GM19025 (cell line): Measurements from ENCODE around the gene TMEM178B.
"Not testable (repeated sequence)": the region's sequence is repeated elsewhere in the genome, so short reads cannot be mapped to it uniquely, and the experiment has no call there.

Experiments
- ATAC-seq: cut with Tn5 transposase; IDR thresholded peaks from one replicate; pipeline ENCODE4 v1.9.1; 2021; ENCODE audit warnings: mild to moderate bottlenecking, low read depth, moderate library complexity; ENCODE audit not compliant: unreplicated experiment

The TMEM178B gene

DNA sequence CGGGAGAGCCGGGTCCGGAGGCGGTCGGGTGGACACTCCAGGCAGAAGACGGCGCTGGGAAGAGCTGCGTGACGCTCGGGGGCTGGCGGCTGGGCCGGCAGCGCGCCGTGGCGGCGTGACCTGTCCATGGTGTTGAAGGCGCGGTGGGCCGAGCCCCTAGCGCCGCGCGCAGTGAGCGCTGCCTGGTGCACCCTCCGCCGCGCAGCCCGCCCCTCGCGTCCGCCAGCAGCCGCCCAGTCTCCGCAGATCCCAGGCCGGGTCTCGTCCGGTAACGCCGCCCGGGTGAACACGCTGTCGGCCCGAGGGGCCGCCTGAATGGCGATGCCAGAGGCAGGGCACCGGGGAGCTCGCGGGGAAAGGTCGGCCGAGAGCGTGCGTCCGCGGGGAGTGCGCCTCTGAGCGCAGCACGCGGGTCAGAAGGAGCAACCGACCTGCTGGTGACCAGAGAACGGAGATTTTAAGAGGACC, 657 bp upstream of the TMEM178B start:
- no peak for ATAC-seq

DNA sequence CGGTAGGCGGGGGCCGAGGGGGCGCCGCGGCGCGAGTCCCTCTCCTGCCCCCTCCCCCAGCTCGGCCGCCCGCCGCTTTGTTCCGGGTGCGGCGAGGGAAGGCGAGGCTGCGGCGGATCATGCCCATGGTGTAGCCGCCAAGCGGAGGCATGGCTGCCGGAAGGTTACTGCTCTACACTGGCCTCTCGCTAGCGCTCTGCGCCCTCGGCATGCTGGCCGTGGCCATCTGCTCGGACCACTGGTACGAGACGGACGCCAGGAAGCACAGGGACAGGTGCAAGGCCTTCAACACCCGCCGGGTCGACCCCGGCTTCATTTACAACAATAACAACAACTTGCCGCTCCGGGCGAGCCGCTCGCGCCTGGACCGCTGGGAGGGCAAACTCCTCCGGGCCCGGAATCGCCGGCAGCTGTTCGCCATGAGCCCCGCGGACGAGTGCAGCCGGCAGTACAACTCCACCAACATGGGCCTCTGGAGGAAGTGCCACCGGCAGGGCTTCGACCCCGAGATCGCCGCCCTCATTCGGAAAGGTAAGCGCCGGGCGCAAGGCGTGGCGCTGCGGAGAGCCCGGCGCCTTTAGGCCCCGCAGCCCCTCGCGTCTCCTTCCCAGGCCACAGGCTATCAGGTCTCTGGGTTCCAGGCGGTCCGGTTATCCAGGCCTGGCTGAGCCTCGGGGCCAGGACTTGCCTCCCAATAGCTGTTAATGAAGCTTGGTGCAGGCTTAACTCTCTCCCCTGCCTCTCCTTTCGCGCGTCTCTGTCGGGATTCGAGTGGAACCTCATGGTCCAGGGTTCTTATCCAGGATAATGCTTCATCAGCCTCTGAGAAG, 513 bp downstream of the TMEM178B start:
- ATAC-seq = no peak

DNA sequence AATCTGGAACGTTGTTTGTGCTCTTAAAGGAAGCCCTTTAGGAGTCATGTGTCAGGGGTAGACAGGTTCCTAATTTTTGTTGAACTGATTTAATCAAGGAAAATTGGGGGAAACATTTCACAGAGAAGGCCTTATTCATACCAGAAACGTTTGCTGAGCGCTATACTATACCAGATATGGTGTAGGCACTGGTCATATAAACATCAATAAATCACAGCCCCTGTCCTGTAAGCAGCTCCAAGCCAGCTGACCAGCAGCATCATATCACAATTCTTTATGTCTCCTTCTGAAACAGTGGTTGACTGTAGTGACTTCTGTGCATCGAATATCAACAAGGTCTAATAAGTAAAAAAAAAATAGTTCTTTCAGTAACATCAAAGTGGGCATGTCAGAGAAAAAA, 1.1 kb downstream of the TMEM178B start:
- ATAC-seq = no peak

DNA sequence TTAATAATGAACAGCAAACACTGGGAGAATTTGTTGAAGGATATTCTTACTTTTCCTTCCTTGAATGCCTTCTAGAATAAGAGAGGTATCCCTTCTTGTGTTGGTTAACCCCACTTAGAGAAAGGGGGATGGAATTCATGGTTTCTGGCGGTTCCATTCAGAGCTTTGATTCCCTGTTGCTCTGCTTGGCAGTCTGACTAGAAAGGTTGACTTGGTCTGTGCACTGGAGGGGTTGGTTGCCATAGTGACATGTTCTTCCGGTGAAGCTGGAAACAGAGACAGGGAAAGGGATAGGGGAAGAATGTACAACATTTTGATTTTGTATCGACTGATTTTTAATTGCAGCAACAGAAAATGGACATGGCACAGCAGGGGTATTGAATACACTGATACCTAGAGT, 2.5 kb downstream of the TMEM178B start:
- no peak for ATAC-seq

DNA sequence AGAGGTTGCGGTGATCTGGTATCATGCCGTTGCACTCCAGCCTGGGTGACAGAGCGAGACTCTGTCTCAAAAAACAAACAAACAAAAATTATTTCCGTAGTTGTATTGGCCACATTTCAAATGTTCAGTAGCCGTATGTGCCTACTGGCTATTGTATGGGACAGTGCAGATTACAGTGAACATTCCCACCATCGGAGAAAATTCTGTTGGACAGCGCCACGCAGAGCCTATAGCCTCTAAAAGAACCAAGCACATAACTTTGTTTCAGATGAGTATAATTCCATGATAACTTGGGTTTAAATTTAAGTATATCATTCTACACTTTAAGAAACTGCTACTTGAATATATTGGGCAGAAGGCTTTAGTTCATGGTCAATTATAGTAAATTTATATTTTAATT, 5.4 kb downstream of the TMEM178B start:
- no peak for ATAC-seq

- not testable (repeated sequence) for ATAC-seq
Observed at GRCh38 chr7:141089490-141089889, 15.6 kb downstream of the TMEM178B start.

GRCh38 chr7:141094336-141095070, 20.6 kb downstream of the TMEM178B start:
- ATAC-seq = no peak

DNA sequence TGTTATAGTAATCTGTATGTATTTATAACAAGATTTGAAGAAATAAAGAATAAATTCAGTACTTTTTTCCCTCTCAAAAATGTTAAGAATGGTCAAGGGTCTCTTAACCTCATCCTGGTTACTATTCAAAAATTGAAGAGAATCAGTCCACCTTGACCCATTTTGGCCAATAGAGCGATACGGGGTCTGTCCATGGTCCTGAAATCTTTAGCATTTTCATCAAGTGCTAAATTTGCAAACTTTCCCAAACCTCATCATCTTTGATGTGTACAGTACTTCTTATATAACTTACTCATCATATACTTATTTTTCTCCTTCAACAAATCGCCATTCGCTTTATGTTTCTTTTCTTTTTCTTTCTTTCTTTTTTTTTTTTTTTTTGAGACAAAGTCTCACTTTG, 23.6 kb downstream of the TMEM178B start:
- no peak for ATAC-seq

DNA sequence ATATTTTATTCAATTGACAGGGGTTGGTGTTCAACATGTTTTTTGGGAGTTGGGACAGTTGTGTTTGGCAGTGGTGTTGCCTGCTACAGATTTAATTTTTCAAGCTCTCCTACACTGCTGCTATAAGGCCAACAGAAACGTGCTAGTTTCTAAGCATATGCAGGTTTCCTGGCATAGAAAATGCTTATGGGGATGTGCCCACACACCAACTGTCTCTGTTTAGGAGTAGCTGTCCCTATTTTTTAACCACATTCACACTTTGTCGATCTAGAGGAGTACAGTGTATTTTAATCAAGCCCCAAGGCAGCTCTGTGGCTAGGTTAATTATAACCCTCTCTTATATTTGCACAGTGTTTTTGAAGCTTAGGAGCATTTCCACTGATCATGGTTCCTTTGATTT, 28.6 kb downstream of the TMEM178B start:
- ATAC-seq = no peak

DNA sequence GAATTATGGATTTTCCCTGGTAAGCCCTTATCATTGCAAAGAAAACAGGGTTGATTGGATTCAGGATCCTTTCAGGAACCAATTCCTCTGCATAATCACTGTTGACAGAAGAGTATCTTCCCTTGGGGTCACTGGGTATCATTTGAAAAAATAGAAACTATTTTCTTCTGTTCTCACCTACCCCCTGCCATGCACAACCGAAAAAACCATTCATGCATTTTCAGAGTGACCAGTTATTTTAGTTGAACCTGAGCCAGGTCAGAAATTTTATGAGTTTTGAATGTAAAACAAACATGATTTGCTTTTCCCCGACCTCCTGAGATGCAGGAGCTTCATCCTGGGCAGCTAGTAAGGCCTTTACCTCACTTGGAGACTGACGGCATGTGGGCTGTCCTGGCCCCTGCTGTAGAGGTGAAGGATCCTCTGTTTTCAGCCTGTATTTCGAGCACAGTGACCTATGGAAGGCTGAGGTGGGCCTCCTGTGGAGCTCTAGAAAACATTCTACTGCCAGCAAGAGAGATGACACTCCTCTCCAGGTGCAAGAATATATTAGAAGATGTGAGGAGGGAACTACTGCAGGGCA, 30.1 kb downstream of the TMEM178B start:
- no peak for ATAC-seq

DNA sequence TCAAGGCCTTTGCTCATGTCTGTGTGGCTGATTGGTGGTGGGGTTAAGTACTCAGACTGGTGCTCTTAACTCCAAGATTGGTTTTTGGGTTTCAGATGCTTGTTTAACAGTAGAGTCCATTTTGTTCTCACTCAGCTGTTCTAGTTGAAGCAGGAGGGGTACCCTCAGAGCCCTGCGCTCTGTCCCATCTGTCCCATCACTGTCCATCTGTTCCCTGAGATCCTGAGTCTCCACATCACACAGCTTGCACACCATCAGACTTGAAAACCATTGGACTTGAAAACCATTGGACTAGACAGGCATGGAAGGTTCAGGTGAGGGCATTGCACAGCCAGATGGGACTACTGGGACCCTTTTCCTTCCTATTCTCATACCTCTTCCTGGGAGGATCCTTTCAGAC, 39.3 kb downstream of the TMEM178B start:
- no peak for ATAC-seq

DNA sequence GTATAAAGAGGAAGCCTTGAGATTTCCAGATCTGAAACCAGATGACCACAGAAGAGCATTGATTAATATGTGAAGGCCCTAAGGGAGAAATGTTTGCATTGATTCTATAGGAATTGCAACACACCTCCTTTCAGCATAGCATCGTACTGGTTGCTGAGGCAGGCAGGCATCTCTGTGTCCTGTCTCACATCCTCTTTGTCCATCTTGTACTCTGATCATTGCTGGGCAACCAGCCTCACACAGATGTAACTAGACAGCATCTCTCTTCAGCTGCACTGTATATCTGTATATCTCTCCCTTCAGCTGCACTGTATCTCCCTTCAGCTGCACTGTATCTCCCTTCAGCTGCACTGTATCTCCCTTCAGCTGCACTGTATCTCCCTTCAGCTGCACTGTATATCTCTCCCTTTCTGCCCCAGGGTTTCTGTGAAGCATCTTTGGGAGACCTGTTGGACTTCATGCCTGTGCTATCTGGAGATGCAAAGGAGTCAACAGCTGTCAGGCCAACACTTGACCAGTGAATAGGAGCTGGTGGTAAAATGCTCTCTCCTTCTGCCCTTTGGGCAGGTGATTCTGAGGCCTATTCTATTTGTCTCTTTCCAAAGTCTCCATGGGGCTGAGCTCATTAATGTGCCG, 40.3 kb downstream of the TMEM178B start:
- ATAC-seq = no peak

- ATAC-seq = no peak
Observed at GRCh38 chr7:141115965-141116364, 42.1 kb downstream of the TMEM178B start.

DNA sequence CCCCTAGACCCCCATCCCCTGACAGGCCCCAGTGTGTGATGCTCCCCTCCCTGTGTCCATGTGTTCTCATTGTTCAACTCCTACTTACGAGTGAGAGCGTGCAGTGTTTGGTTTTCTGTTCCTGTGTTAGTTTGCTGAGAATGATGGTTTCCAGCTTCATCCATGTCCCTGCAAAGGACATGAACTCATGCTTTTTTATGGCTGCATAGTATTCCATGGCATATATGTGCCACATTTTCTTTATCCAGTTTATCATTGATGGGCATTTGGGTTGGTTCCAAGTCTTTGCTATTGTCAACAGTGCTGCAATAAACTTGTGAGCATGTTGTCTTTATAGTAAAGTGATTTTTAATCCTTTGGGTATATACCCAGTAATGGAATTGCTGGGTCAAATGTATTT, 42.8 kb downstream of the TMEM178B start:
- not testable (repeated sequence) for ATAC-seq

DNA sequence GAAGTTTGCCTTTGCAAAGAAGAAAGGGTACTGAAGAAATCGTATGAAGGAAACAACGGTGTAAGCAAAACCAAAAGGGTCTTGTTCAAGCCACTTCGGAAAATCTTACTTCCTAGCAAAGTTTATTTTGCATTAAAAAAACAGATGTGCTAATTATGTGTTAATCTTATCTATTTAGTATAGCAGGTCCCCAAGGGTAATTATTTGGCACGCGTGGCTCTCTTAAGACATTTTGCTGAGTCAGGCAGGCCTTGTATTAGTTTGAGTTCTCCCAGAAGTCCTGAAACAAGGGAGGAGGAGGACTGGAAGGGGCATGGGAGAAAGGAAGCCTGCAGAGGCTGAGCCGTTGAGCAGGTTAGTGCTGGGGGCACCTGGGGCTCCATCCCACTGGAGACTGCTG, 44.9 kb downstream of the TMEM178B start:
- no peak for ATAC-seq

- no peak for ATAC-seq
Observed at GRCh38 chr7:141119187-141119586, 45.3 kb downstream of the TMEM178B start.

- no peak for ATAC-seq
Observed at GRCh38 chr7:141122736-141123135, 48.9 kb downstream of the TMEM178B start.

- no peak for ATAC-seq
Observed at GRCh38 chr7:141123522-141123921, 49.7 kb downstream of the TMEM178B start.

DNA sequence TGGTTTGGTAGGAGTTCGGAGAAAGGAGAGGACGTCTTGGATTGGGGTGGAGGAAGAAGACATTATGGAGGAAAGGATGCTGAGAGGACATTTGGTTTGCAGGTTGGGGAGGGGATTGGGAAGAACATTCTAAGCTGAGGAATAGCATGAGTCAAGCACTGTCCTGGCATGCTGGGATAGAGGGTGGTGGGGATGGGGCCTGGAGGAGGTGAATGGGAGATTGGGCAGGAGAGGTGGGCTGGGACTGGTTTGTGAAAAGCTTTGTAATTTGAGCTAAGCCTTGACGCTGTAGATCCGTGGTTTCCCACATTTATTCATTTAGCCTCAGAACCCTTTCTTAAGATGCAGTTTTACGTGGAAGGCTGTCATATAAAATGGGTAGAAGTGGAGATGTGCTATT, 52.2 kb downstream of the TMEM178B start:
- no peak for ATAC-seq

- ATAC-seq = no peak
Observed at GRCh38 chr7:141128506-141128905, 54.6 kb downstream of the TMEM178B start.

- ATAC-seq = no peak
Observed at GRCh38 chr7:141128931-141129330, 55.1 kb downstream of the TMEM178B start.
